BLaER1 (cell line): ENCODE results near the gene MAML3.

Source experiments
- H3K27ac ChIP-seq: shearing (Covaris generic); formaldehyde crosslinking; 2 replicates; pipeline ENCODE4 v1.8.1; 2022
- H3K27me3 ChIP-seq: shearing (Covaris generic); formaldehyde crosslinking; 2 replicates; pipeline ENCODE4 v1.8.1; 2022
- H3K36me3 ChIP-seq: shearing (Covaris generic); formaldehyde crosslinking; 2 replicates; pipeline ENCODE4 v1.8.1; 2022
- H3K4me1 ChIP-seq: shearing (Covaris generic); formaldehyde crosslinking; 2 replicates; pipeline ENCODE4 v1.8.1; 2022
- H3K4me2 ChIP-seq: shearing (Covaris generic); formaldehyde crosslinking; 2 replicates; pipeline ENCODE4 v1.8.1; 2022
- H3K4me3 ChIP-seq: shearing (Covaris generic); formaldehyde crosslinking; 2 replicates; pipeline ENCODE4 v1.8.1; 2022
- H3K9ac ChIP-seq: shearing (Covaris generic); formaldehyde crosslinking; 2 replicates; pipeline ENCODE4 v1.8.1; 2022
- H3K9me3 ChIP-seq: shearing (Covaris generic); formaldehyde crosslinking; 2 replicates; pipeline ENCODE4 v1.8.1; 2022
- H4K20me1 ChIP-seq: shearing (Covaris generic); formaldehyde crosslinking; 2 replicates; pipeline ENCODE4 v1.8.1; 2022
- Cebpa-rat ChIP-seq: shearing (Covaris generic); IDR thresholded peaks from 2 replicates; pipeline ENCODE4 v1.8.1; 2022

The MAML3 gene

GRCh38 chr4:139689093-139689722 lies 464.8 kb downstream of the MAML3 start:
- Histone ChIP-seq H3K36me3 (0 out of 2 replicates have a peak, but pooled peaks cover 12% of the 10 kb centered on the region), H3K9me3 (peaks cover 12% of the 10 kb centered on the region), H3K9ac (no peak overlapping the region), H3K4me3 (no peak overlapping the region), H3K4me2 (no peak overlapping the region), H3K4me1 (no peaks in the 10 kb centered on the region), H3K27me3 (no peaks in the 10 kb centered on the region), H3K27ac (no peak overlapping the region), H4K20me1 (no peaks in the 10 kb centered on the region)
- TF ChIP-seq Cebpa-rat: no peak

- H3K36me3 ChIP-seq: 0 out of 2 replicates have a peak, but pooled peaks cover 12% of the 10 kb centered on the region
- peaks cover 23% of the 10 kb centered on the region for H3K9me3 ChIP-seq
- TF ChIP-seq Cebpa-rat: no peak
- no peak overlapping the region for H3K4me3 ChIP-seq
- H3K4me2 ChIP-seq: no peak overlapping the region
- H4K20me1 ChIP-seq: no peaks in the 10 kb centered on the region
- no peak overlapping the region for H3K9ac ChIP-seq
- H3K27me3 ChIP-seq: no peaks in the 10 kb centered on the region
- H3K4me1 ChIP-seq: no peaks in the 10 kb centered on the region
- no peak overlapping the region for H3K27ac ChIP-seq
These were observed 467.0 kb downstream of the MAML3 start for GRCh38 chr4:139686988-139687387.

GRCh38 chr4:139686130-139686529 lies 467.9 kb downstream of the MAML3 start:
- TF ChIP-seq Cebpa-rat: no peak
- Histone ChIP-seq H3K9me3 (peaks cover 23% of the 10 kb centered on the region), H3K4me1 (no peaks in the 10 kb centered on the region), H3K36me3 (0 out of 2 replicates have a peak, but pooled peaks cover 12% of the 10 kb centered on the region), H3K4me2 (no peak overlapping the region), H3K4me3 (no peak overlapping the region), H3K9ac (no peak overlapping the region), H3K27ac (no peak overlapping the region), H4K20me1 (no peaks in the 10 kb centered on the region), H3K27me3 (no peaks in the 10 kb centered on the region)

GRCh38 chr4:139685180-139685579 lies 468.8 kb downstream of the MAML3 start:
- Histone ChIP-seq H3K27ac (no peak overlapping the region), H3K4me1 (no peaks in the 10 kb centered on the region), H3K36me3 (0 out of 2 replicates have a peak, but pooled peaks cover 12% of the 10 kb centered on the region), H3K27me3 (no peaks in the 10 kb centered on the region), H3K4me3 (no peak overlapping the region), H4K20me1 (no peaks in the 10 kb centered on the region), H3K9ac (no peak overlapping the region), H3K4me2 (no peak overlapping the region), H3K9me3 (peaks cover 23% of the 10 kb centered on the region)
- no peak for TF ChIP-seq Cebpa-rat

- no peak overlapping the region for H3K27ac ChIP-seq
- no peaks in the 10 kb centered on the region for H3K4me1 ChIP-seq
- H3K36me3 ChIP-seq: 0 out of 2 replicates have a peak, but pooled peaks cover 12% of the 10 kb centered on the region
- H3K27me3 ChIP-seq: no peaks in the 10 kb centered on the region
- no peak for TF ChIP-seq Cebpa-rat
- no peaks in the 10 kb centered on the region for H4K20me1 ChIP-seq
- no peak overlapping the region for H3K4me2 ChIP-seq
- no peak overlapping the region for H3K9ac ChIP-seq
- peaks cover 23% of the 10 kb centered on the region for H3K9me3 ChIP-seq
- H3K4me3 ChIP-seq: no peak overlapping the region
These were observed 469.6 kb downstream of the MAML3 start for GRCh38 chr4:139684351-139684750.

GRCh38 chr4:139682741-139683151 lies 471.2 kb downstream of the MAML3 start:
- Histone ChIP-seq H3K36me3 (0 out of 2 replicates have a peak, but pooled peaks cover 22% of the 10 kb centered on the region), H3K27me3 (no peaks in the 10 kb centered on the region), H3K4me2 (no peak overlapping the region), H3K9me3 (peaks cover 23% of the 10 kb centered on the region), H4K20me1 (no peaks in the 10 kb centered on the region), H3K9ac (no peak overlapping the region), H3K27ac (no peak overlapping the region), H3K4me1 (no peaks in the 10 kb centered on the region), H3K4me3 (no peak overlapping the region)
- TF ChIP-seq Cebpa-rat: no peak

- no peak for TF ChIP-seq Cebpa-rat
- no peak overlapping the region for H3K27ac ChIP-seq
- H3K4me1 ChIP-seq: no peaks in the 10 kb centered on the region
- no peak overlapping the region for H3K4me3 ChIP-seq
- H3K9me3 ChIP-seq: peaks cover 23% of the 10 kb centered on the region
- H4K20me1 ChIP-seq: no peaks in the 10 kb centered on the region
- H3K4me2 ChIP-seq: no peak overlapping the region
- H3K9ac ChIP-seq: no peak overlapping the region
- 0 out of 2 replicates have a peak, but pooled peaks cover 22% of the 10 kb centered on the region for H3K36me3 ChIP-seq
- no peaks in the 10 kb centered on the region for H3K27me3 ChIP-seq
These were observed 471.7 kb downstream of the MAML3 start for GRCh38 chr4:139682309-139682708.

GRCh38 chr4:139676913-139677585 lies 476.9 kb downstream of the MAML3 start:
- TF ChIP-seq Cebpa-rat: no peak
- Histone ChIP-seq H3K4me3 (no peak overlapping the region), H3K36me3 (0 out of 2 replicates have a peak, but pooled peaks cover 10% of the 10 kb centered on the region), H3K9me3 (no peaks in the 10 kb centered on the region), H3K9ac (no peak overlapping the region), H3K4me2 (no peak overlapping the region), H3K27me3 (no peaks in the 10 kb centered on the region), H3K27ac (no peak overlapping the region), H4K20me1 (no peaks in the 10 kb centered on the region), H3K4me1 (peaks cover 11% of the 10 kb centered on the region)

GRCh38 chr4:139676365-139676764 lies 477.6 kb downstream of the MAML3 start:
- no peak for TF ChIP-seq Cebpa-rat
- H4K20me1 ChIP-seq: no peaks in the 10 kb centered on the region
- H3K36me3 ChIP-seq: 0 out of 2 replicates have a peak, but pooled peaks cover 10% of the 10 kb centered on the region
- no peak overlapping the region for H3K4me3 ChIP-seq
- H3K27me3 ChIP-seq: no peaks in the 10 kb centered on the region
- no peak overlapping the region for H3K27ac ChIP-seq
- H3K4me1 ChIP-seq: peaks cover 11% of the 10 kb centered on the region
- H3K9me3 ChIP-seq: no peaks in the 10 kb centered on the region
- H3K9ac ChIP-seq: no peak overlapping the region
- H3K4me2 ChIP-seq: no peak overlapping the region

GRCh38 chr4:139675651-139676050 lies 478.3 kb downstream of the MAML3 start:
- Histone ChIP-seq H3K9me3 (no peaks in the 10 kb centered on the region), H3K4me3 (no peak overlapping the region), H4K20me1 (no peaks in the 10 kb centered on the region), H3K27ac (no peak overlapping the region), H3K36me3 (0 out of 2 replicates have a peak, but pooled peaks cover 10% of the 10 kb centered on the region), H3K4me1 (peaks cover 11% of the 10 kb centered on the region), H3K4me2 (peak overlapping the region; percentile 20; the same call in 1 of the 2 replicates), H3K9ac (no peak overlapping the region), H3K27me3 (no peaks in the 10 kb centered on the region)
- TF ChIP-seq Cebpa-rat: 0 out of 2 replicates have a peak, but pooled peaks have one; percentile 6
